Psoas muscle (tissue), 8 donors: ENCODE measurements around the gene ACSL5. TPM values are rescaled to one million over a fixed set of nuclear protein-coding genes. Genes with fewer than 3 reads are reported as not detected.

ENCODE experiments used
- ATAC-seq, 4 donors: fragments of 200-7000 bp; cut with Tn5 transposase; one replicate each; pipeline ENCODE4 v1.9.1; 2020; ENCODE audit warnings: moderate library complexity in 3 of 4, mild to moderate bottlenecking in 2 of 4
- DNase-seq, 2 donors: peaks; one replicate each; pipeline ENCODE4 v3.0.0-alpha.2; 2020
- H3K27ac ChIP-seq: fragments of 200-600 bp; one replicate; pipeline ENCODE4 v1.8.0; 2022
- H3K27me3 ChIP-seq, 3 donors: fragments of 200-600 bp in 1 of 3; one replicate each; pipeline versions ENCODE4 v1.6.1 to v1.8.0; 2013 to 2022; ENCODE audit warnings: low read length in 2 of 3, mild to moderate bottlenecking in 2 of 3, moderate library complexity in 1 of 3; ENCODE audit not compliant: insufficient read depth in 3 of 3
- H3K36me3 ChIP-seq, 2 donors: fragments of 200-600 bp in 1 of 2; one replicate each; pipeline versions ENCODE4 v1.6.1 to v1.8.0; 2013 to 2022; ENCODE audit warnings: low read depth in 1 of 2, mild to moderate bottlenecking in 1 of 2, moderate library complexity in 1 of 2; ENCODE audit not compliant: insufficient read depth in 1 of 2
- H3K4me1 ChIP-seq: fragments of 200-600 bp; one replicate; pipeline ENCODE4 v1.8.0; 2022
- H3K4me3 ChIP-seq: fragments of 200-600 bp; one replicate; pipeline ENCODE4 v1.8.0; 2022; ENCODE audit warnings: mild to moderate bottlenecking
- H3K9me3 ChIP-seq: fragments of 200-600 bp; one replicate; pipeline ENCODE4 v1.8.0; 2022
- CTCF ChIP-seq: fragments of 200-600 bp; IDR thresholded peaks from one replicate; pipeline ENCODE4 v1.8.0; 2022; ENCODE audit warnings: antibody characterized with exemption
- WGBS, 3 donors: extraction: QIAGEN DNeasy Blood & Tissue Kit; methylation state at CpG; one replicate each; pipeline versions ENCODE4 v1.1.6 to v1.1.7; 2013; 5-methylcytosine and 5-hydroxymethylcytosine counted together
- intact Hi-C, 2 donors: fragments of 100-400 bp; cut with DNase I; formaldehyde crosslinking; loops; one replicate each; pipeline versions ENCODE4 v1.11.0 to v1.14.2; 2022
- polyA plus RNA-seq, 3 donors: library from polyadenylated mRNA; stranded (reverse); fragments of 200-250 nt; gene quantifications; one replicate each; pipeline ENCODE4 v1.2.3, GENCODE V29; 2013
- total RNA-seq, 4 donors: library from RNA; stranded (reverse); fragmentation: NEBNext Ultra II Directional in 2 of 4; extraction: Animal tissue kit (Norgen Biotek cat#: 25700) in 2 of 4; gene quantifications; one replicate each; pipeline versions ENCODE4 v1.2.1 to v1.2.4, GENCODE V29; 2021 to 2023
- donor health status: healthy with polysubstance abuse.
- donor health status: DM: no; HTN: no; CAD: no; lungs with moderate emphysema.
- donor health status: Bipolar disorder and iron deficiency.
- donor health status: healthy.
- donor health status: DM: yes; HTN: yes; CAD: no.
- donor health status: DM: no; HTN: no; CAD: no.
- donor health status: DM: no; HTN: no; CAD: no.
- donor health status: DM: yes; HTN: yes; CAD: no.

Gene ACSL5
- total and polyA plus RNA-seq, 7 donors: 2.2 to 4.5 (median 3.4) TPM

DNA sequence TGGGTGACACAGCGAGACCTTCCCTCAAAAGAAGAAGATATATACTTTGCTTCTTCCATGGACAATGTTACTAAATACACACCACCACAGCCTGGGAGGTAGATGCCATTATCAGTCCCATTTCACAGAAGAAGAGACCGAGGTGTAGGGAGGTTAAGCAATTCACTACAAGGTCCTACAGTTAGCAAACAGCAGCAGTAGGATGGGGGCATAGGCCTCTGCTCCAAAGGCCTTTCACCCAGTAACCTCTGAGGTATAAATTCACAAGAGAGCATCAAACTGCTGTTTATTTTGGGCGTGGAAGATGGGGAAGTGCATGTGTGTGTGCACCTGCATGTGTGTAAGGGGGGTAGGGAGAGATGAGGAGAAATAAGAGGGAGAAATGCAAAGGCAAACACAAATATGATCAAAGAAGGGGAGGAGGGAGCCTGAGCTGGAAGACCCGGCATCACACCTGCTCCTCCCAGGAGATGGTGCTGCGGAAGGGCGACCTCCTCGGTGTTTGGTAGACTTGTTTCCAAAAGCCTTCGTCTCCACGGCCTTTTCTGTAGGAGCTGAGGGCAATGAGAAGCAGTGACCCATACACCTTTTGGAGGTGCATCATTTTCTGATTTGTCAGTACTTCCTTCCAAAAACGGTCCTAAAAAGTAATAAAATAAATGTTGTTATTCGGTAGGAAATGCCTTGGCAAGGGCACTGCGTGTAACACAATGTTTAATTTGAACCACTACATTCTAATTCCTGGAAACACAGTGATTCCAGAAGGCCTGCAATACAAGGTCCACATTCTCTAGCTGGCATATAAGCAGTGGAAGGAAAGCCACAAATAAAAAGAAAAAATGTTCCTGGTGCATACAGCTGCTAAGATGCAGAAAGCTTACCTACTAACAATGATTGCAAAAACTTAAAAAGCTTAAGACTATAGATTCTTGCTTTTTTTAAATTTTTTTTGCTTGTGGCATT is 25.9 kb upstream of the ACSL5 start:
- ATAC-seq (no peak), DNase-seq (no peak)
- Histone ChIP-seq H3K27me3 (no peaks in the 10 kb centered on the region), H3K27ac (no peak overlapping the region), H3K4me3 (no peak overlapping the region), H3K36me3 (no peaks in the 10 kb centered on the region), H3K4me1 (no peaks in the 10 kb centered on the region), H3K9me3 (no peaks in the 10 kb centered on the region)
- TF ChIP-seq CTCF: no peak
- 73 to 76% (median 75%) methylated on average over 12 of the region's 12 CpGs for WGBS, 3 donors
- intact Hi-C loops: no loop called here

DNA sequence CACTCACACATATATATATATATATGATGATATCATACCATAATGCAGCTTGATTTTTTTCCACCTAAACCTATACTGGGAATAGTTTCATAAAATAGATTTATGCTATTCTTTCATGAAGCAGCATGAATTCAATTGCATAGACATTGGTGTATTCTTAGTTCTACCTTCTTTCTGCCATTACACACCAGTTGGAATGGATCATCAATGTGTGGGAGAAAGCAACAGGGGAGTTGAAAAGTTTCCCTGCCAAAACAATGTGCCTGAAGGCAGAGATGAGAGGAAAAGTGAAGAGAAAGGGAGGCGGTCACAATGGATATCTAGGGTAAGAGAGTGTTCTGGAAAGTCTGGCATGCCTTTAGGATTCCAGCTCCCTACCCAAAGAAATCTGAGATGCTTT is 25.2 kb upstream of the ACSL5 start:
- intact Hi-C loops: no loop called here
- 50 to 74% (median 68%) methylated on average over 1 of the region's 1 CpG for WGBS, 3 donors
- H3K4me3 ChIP-seq: no peak overlapping the region
- DNase-seq (no peak), ATAC-seq (no peak)
- H3K36me3 ChIP-seq: no peaks in the 10 kb centered on the region
- no peak for TF ChIP-seq CTCF
- H3K27ac ChIP-seq: no peak overlapping the region
- H3K9me3 ChIP-seq: no peaks in the 10 kb centered on the region
- no peaks in the 10 kb centered on the region for H3K27me3 ChIP-seq
- H3K4me1 ChIP-seq: no peaks in the 10 kb centered on the region

- no peaks in the 10 kb centered on the region for H3K36me3 ChIP-seq
- no peak for ATAC-seq
- intact Hi-C loops: no loop called here
- no peaks in the 10 kb centered on the region for H3K9me3 ChIP-seq
- H3K4me1 ChIP-seq: no peaks in the 10 kb centered on the region
- no peak overlapping the region for H3K4me3 ChIP-seq
- H3K27ac ChIP-seq: no peak overlapping the region
- no peak for TF ChIP-seq CTCF
- 92 to 96% (median 94%) methylated on average over 41 to 46 of the region's 46 CpGs for WGBS, 3 donors
- DNase-seq: no peak
- H3K27me3 ChIP-seq: no peaks in the 10 kb centered on the region
Observed at GRCh38 chr10:112349521-112350085, 24.3 kb upstream of the ACSL5 start.

- Histone ChIP-seq H3K9me3 (no peaks in the 10 kb centered on the region), H3K4me1 (no peaks in the 10 kb centered on the region), H3K36me3 (no peaks in the 10 kb centered on the region), H3K27ac (no peak overlapping the region), H3K27me3 (no peaks in the 10 kb centered on the region), H3K4me3 (no peak overlapping the region)
- WGBS, 3 donors: 69 to 75% (median 75%) methylated on average over 8 of the region's 8 CpGs
- ATAC-seq (no peak), DNase-seq (no peak)
- intact Hi-C loops: no loop called here
- TF ChIP-seq CTCF: no peak
Observed at GRCh38 chr10:112351146-112351545, 22.8 kb upstream of the ACSL5 start.
